ENCODE data around the gene TERT.

GRCh38 chr5:1246711-1247431, 48.0 kb downstream of the TERT start:
- no peak for TF ChIP-seq CTCF (conservative IDR thresholded peaks at IDR 0.05)
- TF ChIP-seq ZFX (IDR thresholded peaks at IDR 0.05) = no peak

Measured in C4-2B (cell line).